H9 (cell line): ENCODE data around the gene MAP3K5. TPM values are rescaled to one million over a fixed set of nuclear protein-coding genes. Genes with fewer than 3 reads are reported as not detected.
A peak's percentile ranks its signal among the peaks of the same experiment; 100 is the strongest.

ENCODE experiments used
- DNase-seq: peaks from one replicate; pipeline ENCODE4 v3.0.0-alpha.2; 2017
- H2AFZ ChIP-seq: one replicate; pipeline ENCODE4 v1.6.1; 2013; ENCODE audit warnings: mild to moderate bottlenecking, low read length, control low read depth, moderate library complexity
- H2AK5ac ChIP-seq: 2 replicates; pipeline ENCODE4 v1.6.1; 2013; ENCODE audit warnings: low read length, control low read depth, mixed read lengths; ENCODE audit not compliant: insufficient read length
- H2BK120ac ChIP-seq: one replicate; pipeline ENCODE4 v1.6.1; 2013; ENCODE audit warnings: low read depth, mild to moderate bottlenecking, low read length, control low read depth, inconsistent platforms; ENCODE audit not compliant: poor library complexity, severe bottlenecking
- H2BK12ac ChIP-seq: 2 replicates; pipeline ENCODE4 v1.6.1; 2013; ENCODE audit warnings: low read length, control low read depth, mixed read lengths, low read depth; ENCODE audit not compliant: insufficient read length
- H2BK15ac ChIP-seq: 2 replicates; pipeline ENCODE4 v1.6.1; 2013; ENCODE audit warnings: low read depth, low read length, control low read depth
- H2BK20ac ChIP-seq: one replicate; pipeline ENCODE4 v1.6.1; 2013; ENCODE audit warnings: low read depth, mild to moderate bottlenecking, low read length, control low read depth, inconsistent platforms; ENCODE audit not compliant: poor library complexity, severe bottlenecking
- H2BK5ac ChIP-seq: 2 replicates; pipeline ENCODE4 v1.6.1; 2013; ENCODE audit warnings: low read length, control low read depth, mixed read lengths; ENCODE audit not compliant: insufficient read length
- H3K14ac ChIP-seq: 2 replicates; pipeline ENCODE4 v1.6.1; 2013; ENCODE audit warnings: low read length, control low read depth; ENCODE audit not compliant: insufficient read depth
- H3K18ac ChIP-seq: 2 replicates; pipeline ENCODE4 v1.6.1; 2013; ENCODE audit warnings: low read depth, mild to moderate bottlenecking, mixed read lengths, low read length, control low read depth; ENCODE audit not compliant: insufficient read length
- H3K23ac ChIP-seq: 2 replicates; pipeline ENCODE4 v1.6.1; 2013; ENCODE audit warnings: low read length, control low read depth, mixed read lengths, low read depth; ENCODE audit not compliant: insufficient read length
- H3K23me2 ChIP-seq: 2 replicates; pipeline ENCODE4 v1.6.1; 2013; ENCODE audit warnings: low read depth, mild to moderate bottlenecking, mixed read lengths, low read length, control low read depth; ENCODE audit not compliant: insufficient read length, poor library complexity, severe bottlenecking
- H3K27ac ChIP-seq: 2 replicates; pipeline ENCODE4 v1.5.1; 2013; ENCODE audit warnings: low read length, control low read depth, mixed read lengths, low read depth; ENCODE audit not compliant: insufficient read length
- H3K27me3 ChIP-seq: 2 replicates; pipeline ENCODE4 v1.6.1; 2013; ENCODE audit warnings: low read length, control low read depth, inconsistent platforms; ENCODE audit not compliant: insufficient read depth
- H3K4ac ChIP-seq: 2 replicates; pipeline ENCODE4 v1.6.1; 2013; ENCODE audit warnings: low read depth, mild to moderate bottlenecking, control low read depth, inconsistent platforms, low read length, moderate library complexity
- H3K4me1 ChIP-seq: 2 replicates; pipeline ENCODE4 v1.6.1; 2013; ENCODE audit warnings: low read length, control low read depth, inconsistent platforms; ENCODE audit not compliant: insufficient read depth
- H3K4me2 ChIP-seq: 2 replicates; pipeline ENCODE4 v1.6.1; 2013; ENCODE audit warnings: low read length, control low read depth, mixed read lengths; ENCODE audit not compliant: insufficient read length, insufficient read depth
- H3K56ac ChIP-seq: 2 replicates; pipeline ENCODE4 v1.6.1; 2013; ENCODE audit warnings: low read depth, mild to moderate bottlenecking, mixed read lengths, low read length, control low read depth; ENCODE audit not compliant: insufficient read length
- H3K79me1 ChIP-seq: 2 replicates; pipeline ENCODE4 v1.6.1; 2013; ENCODE audit warnings: low read depth, mild to moderate bottlenecking, moderate library complexity, low read length, control low read depth, inconsistent platforms; ENCODE audit not compliant: insufficient read depth, poor library complexity, severe bottlenecking
- H3K79me2 ChIP-seq: 2 replicates; pipeline ENCODE4 v1.6.1; 2013; ENCODE audit warnings: low read length, control low read depth, inconsistent platforms; ENCODE audit not compliant: insufficient read depth
- H3K9ac ChIP-seq: 2 replicates; pipeline ENCODE4 v1.6.1; 2013; ENCODE audit warnings: low read length, control low read depth, mixed read lengths; ENCODE audit not compliant: insufficient read length; ENCODE audit errors: extremely low read depth
- H3K9me3 ChIP-seq: one replicate; pipeline ENCODE4 v1.6.1; 2013; ENCODE audit warnings: low read depth, low read length, inconsistent platforms; ENCODE audit not compliant: control insufficient read depth
- H3T11ph ChIP-seq: one replicate; pipeline ENCODE4 v1.6.1; 2013; ENCODE audit warnings: mild to moderate bottlenecking, low read length, control low read depth, inconsistent platforms
- H4K20me1 ChIP-seq: one replicate; pipeline ENCODE4 v1.6.1; 2013; ENCODE audit not compliant: control insufficient read depth, insufficient read length, insufficient read depth
- H4K5ac ChIP-seq: 2 replicates; pipeline ENCODE4 v1.6.1; 2013; ENCODE audit warnings: low read depth, mild to moderate bottlenecking, mixed read lengths, low read length, control low read depth; ENCODE audit not compliant: insufficient read length
- H4K8ac ChIP-seq: replicated peaks from 2 replicates; pipeline ENCODE4 v1.6.1; 2013; ENCODE audit warnings: low read length, control low read depth, mixed read lengths, low read depth; ENCODE audit not compliant: insufficient read length
- H4K91ac ChIP-seq: 2 replicates; pipeline ENCODE4 v1.6.1; 2013; ENCODE audit warnings: low read depth, mild to moderate bottlenecking, moderate library complexity, mixed read lengths, low read length, control low read depth; ENCODE audit not compliant: insufficient read length
- H3K27ac Mint-ChIP-seq, 3 experiments: 2 replicates in 2 of 3; 3 replicates in 1 of 3; pipeline ENCODE4 v1.8.0; 2020 to 2021; ENCODE audit warnings: mixed read lengths in 3 of 3, mild to moderate bottlenecking in 1 of 3, moderate library complexity in 1 of 3
- H3K27me3 Mint-ChIP-seq: 2 replicates; pipeline ENCODE4 v1.8.0; 2021; ENCODE audit warnings: low read depth, mild to moderate bottlenecking, moderate library complexity, mixed read lengths
- H3K36me3 Mint-ChIP-seq, 3 experiments: 2 replicates in 2 of 3; 3 replicates in 1 of 3; pipeline ENCODE4 v1.8.0; 2020 to 2021; ENCODE audit warnings: low read depth in 3 of 3, mixed read lengths in 3 of 3; ENCODE audit not compliant: insufficient read depth in 1 of 3
- H3K4me1 Mint-ChIP-seq, 2 experiments: 2 replicates each; pipeline ENCODE4 v1.8.0; 2020; ENCODE audit warnings: mixed read lengths in 2 of 2
- H3K4me3 Mint-ChIP-seq, 2 experiments: 2 replicates in 1 of 2; 3 replicates in 1 of 2; pipeline ENCODE4 v1.8.0; 2020 to 2021; ENCODE audit warnings: mild to moderate bottlenecking in 2 of 2, mixed read lengths in 2 of 2, moderate library complexity in 1 of 2
- H3K9me3 Mint-ChIP-seq, 2 experiments: 2 replicates in 1 of 2; 3 replicates in 1 of 2; pipeline ENCODE4 v1.8.0; 2020; ENCODE audit warnings: mild to moderate bottlenecking in 2 of 2, mixed read lengths in 2 of 2, moderate library complexity in 1 of 2
- CTCF ChIP-seq: fragments of 200-600 bp; sonication (generic); conservative IDR thresholded peaks from 3 replicates; pipeline ENCODE4 v1.8.0; 2021; ENCODE audit warnings: antibody characterized with exemption, mild to moderate bottlenecking
- WGBS: extraction: QIAGEN DNeasy Blood & Tissue Kit; methylation state at CpG from one replicate; pipeline ENCODE4 v1.1.7; 2013; ENCODE audit warnings: missing lambda C conversion rate, low lambda C conversion rate, mixed read lengths; ENCODE audit not compliant: insufficient read length; ENCODE audit errors: extremely low coverage; 5-methylcytosine and 5-hydroxymethylcytosine counted together
- total RNA-seq: library from RNA; stranded (reverse); gene quantifications from 2 replicates; pipeline ENCODE4 v1.2.1, GENCODE V29; 2021

Gene MAP3K5
- total RNA-seq, 1 experiment from 2014 or later, result 1.6 TPM

GRCh38 chr6:136544326-136544725, 248.0 kb downstream of the MAP3K5 start:
- Histone ChIP-seq H3K23me2 (peaks cover 6% of the 10 kb centered on the region), H3K9ac (no peak overlapping the region), H2BK15ac (no peak overlapping the region), H3T11ph (no peak overlapping the region), H4K91ac (no peak overlapping the region), H3K79me1 (peaks cover 17% of the 10 kb centered on the region), H4K20me1 (peaks cover 2% of the 10 kb centered on the region), H3K9me3 (no peaks in the 10 kb centered on the region), H2BK120ac (no peak overlapping the region), H3K14ac (no peak overlapping the region), H2AK5ac (no peak overlapping the region), H4K8ac (no peak overlapping the region), H2BK12ac (no peak overlapping the region), H3K79me2 (peaks cover 23% of the 10 kb centered on the region; the same call in 1 of the 2 replicates), H2BK20ac (no peak overlapping the region), H3K27me3 (no peaks in the 10 kb centered on the region), H3K4me2 (no peak overlapping the region), H4K5ac (no peak overlapping the region), H3K4me1 (peaks cover 12% of the 10 kb centered on the region; the same call in 1 of the 2 replicates), H3K4ac (no peak overlapping the region), H3K56ac (no peak overlapping the region), H3K23ac (no peak overlapping the region), H2BK5ac (no peak overlapping the region), H3K27ac (no peak overlapping the region), H3K18ac (no peak overlapping the region), H2AFZ (no peak overlapping the region)
- peaks cover 0 to 2% (median 0%) of the 10 kb centered on the region in 3 experiments; a peak in 2 of 7 replicates for H3K36me3 Mint-ChIP-seq
- no peaks in the 10 kb centered on the region for H3K27me3 Mint-ChIP-seq
- peak overlapping the region in 2 of 3 experiments; percentile 41 to 46; a peak in 3 of 7 replicates for H3K27ac Mint-ChIP-seq
- H3K9me3 Mint-ChIP-seq, result no peaks in the 10 kb centered on the region
- H3K4me1 Mint-ChIP-seq, result peaks cover 64 to 65% of the 10 kb centered on the region in 2 experiments
- DNase-seq, result no peak
- H3K4me3 Mint-ChIP-seq, result no peak overlapping the region
- WGBS, result no CpG with 5 or more reads among the region's 1 CpG
- TF ChIP-seq CTCF, result no peak
